HepG2 (cell line): Measurements from ENCODE around the gene ZBTB7A. TPM values are rescaled to one million over a fixed set of nuclear protein-coding genes. Genes with fewer than 3 reads are reported as not detected.

Source experiments
- ATF7-NPFF ChIP-seq: sonication (generic); formaldehyde crosslinking; IDR thresholded peaks from 2 replicates; pipeline ENCODE4 v1.8.1; 2023; ENCODE audit warnings: mild to moderate bottlenecking, low read depth, missing genetic modification reagents, moderate library complexity
- DNMT1 ChIP-seq: sonication (generic); formaldehyde crosslinking; IDR thresholded peaks from 2 replicates; pipeline ENCODE4 v1.5.1; 2020; ENCODE audit warnings: mild to moderate bottlenecking, missing genetic modification reagents
- FIP1L1 ChIP-seq: fragments of 200-400 bp; formaldehyde crosslinking; IDR thresholded peaks from 2 replicates; pipeline ENCODE4 v1.6.1; 2018; ENCODE audit warnings: low read depth, mild to moderate bottlenecking, low read length, moderate library complexity, borderline replicate concordance; ENCODE audit not compliant: insufficient read depth
- FOXO4 ChIP-seq: sonication (generic); formaldehyde crosslinking; conservative IDR thresholded peaks from 2 replicates; pipeline ENCODE4 v1.8.1; 2023; ENCODE audit warnings: missing genetic modification reagents
- GZF1 ChIP-seq: sonication (generic); formaldehyde crosslinking; IDR thresholded peaks from 2 replicates; pipeline ENCODE4 v1.5.1; 2020; ENCODE audit warnings: mild to moderate bottlenecking, missing genetic modification reagents
- HNRNPK ChIP-seq: fragments of 200-400 bp; formaldehyde crosslinking; IDR thresholded peaks from 2 replicates; pipeline ENCODE4 v1.6.1; 2018; ENCODE audit warnings: low read length, low read depth, moderate library complexity, mild to moderate bottlenecking; ENCODE audit not compliant: poor library complexity, severe bottlenecking
- KLF11 ChIP-seq: IDR thresholded peaks from 2 replicates; pipeline ENCODE4 v1.6.1; 2016; ENCODE audit warnings: missing compliant biosample characterization
- MED1 ChIP-seq: sonication (generic); formaldehyde crosslinking; IDR thresholded peaks from 2 replicates; pipeline ENCODE4 v1.4.0; 2020; ENCODE audit warnings: missing genetic modification reagents
- TEAD2 ChIP-seq: sonication (generic); formaldehyde crosslinking; IDR thresholded peaks from 2 replicates; pipeline ENCODE4 v1.9.0; 2021; ENCODE audit warnings: missing genetic modification reagents
- ZBTB40 ChIP-seq, 2 experiments: fragments of 450-650 bp in 1 of 2; sonication (generic) in 1 of 2; formaldehyde crosslinking in 1 of 2; IDR thresholded peaks; 2 replicates each; pipeline versions ENCODE4 v1.6.1 to v1.8.0; 2016 to 2022; ENCODE audit warnings: antibody characterized with exemption in 1 of 2, mild to moderate bottlenecking in 1 of 2, missing genetic modification reagents in 1 of 2
- ZMYM2 ChIP-seq: sonication (generic); formaldehyde crosslinking; IDR thresholded peaks from 2 replicates; pipeline ENCODE4 v1.8.0; 2022; ENCODE audit warnings: mild to moderate bottlenecking, missing genetic modification reagents
- ZNF17 ChIP-seq: sonication (generic); formaldehyde crosslinking; IDR thresholded peaks from 2 replicates; pipeline ENCODE4 v1.5.0; 2020; ENCODE audit warnings: mild to moderate bottlenecking, missing genetic modification reagents
- ZNF414 ChIP-seq: sonication (generic); formaldehyde crosslinking; IDR thresholded peaks from 2 replicates; pipeline ENCODE4 v1.5.0; 2020; ENCODE audit warnings: missing genetic modification reagents
- ZNF768 ChIP-seq: sonication (generic); formaldehyde crosslinking; IDR thresholded peaks from 2 replicates; pipeline ENCODE4 v1.4.0; 2020; ENCODE audit warnings: missing genetic modification reagents
- ZNF772 ChIP-seq: sonication (generic); formaldehyde crosslinking; IDR thresholded peaks from 2 replicates; pipeline ENCODE4 v1.5.0; 2020; ENCODE audit warnings: mild to moderate bottlenecking, missing genetic modification reagents
- ZSCAN21 ChIP-seq: sonication (generic); formaldehyde crosslinking; IDR thresholded peaks from 2 replicates; pipeline ENCODE4 v1.8.0; 2022; ENCODE audit warnings: mild to moderate bottlenecking, missing genetic modification reagents, moderate library complexity, borderline replicate concordance
- polyA plus RNA-seq, 8 experiments: library from polyadenylated mRNA; depleted of rRNA in 3 of 8; stranded (reverse) in 7 of 8; unstranded in 1 of 8; fragments of >200 nt; fragmentation: Illumina TruSeq in 4 of 8; extraction: Trizol in 4 of 8; gene quantifications; 2 replicates each; pipeline versions ENCODE4 v1.2.1 to v1.2.3, GENCODE V29; 2011 to 2016; ENCODE audit warnings: low read depth in 4 of 8, missing spikeins in 1 of 8, mixed read lengths in 1 of 8; ENCODE audit not compliant: insufficient read depth in 1 of 8
- total RNA-seq, 5 experiments: library from RNA; depleted of rRNA; stranded (reverse); fragments of >200 nt; fragmentation: Illumina TruSeq; extraction: Trizol; gene quantifications; 2 replicates each; pipeline ENCODE4 v1.2.3, GENCODE V29; 2016; ENCODE audit warnings: low read depth in 1 of 5
- TF ChIP-seq, protein P1 (sequence below): sonication (generic); formaldehyde crosslinking; IDR thresholded peaks from 2 replicates; pipeline ENCODE4 v1.4.0; 2020; ENCODE audit warnings: missing genetic modification reagents

The ZBTB7A gene
- total and polyA plus RNA-seq, 2 of the 13 experiments (the other 11 are each of a cell fraction or from before 2014, with no cell fraction given), result 3.6 to 4.0 TPM

GRCh38 chr19:4007021-4007835, 59.5 kb downstream of the ZBTB7A start, which contains the start of gene PIAS4 (continued):
- TF ChIP-seq ZBTB40 (IDR thresholded peaks at IDR 0.05) (no peak), ZBTB40 (CRISPR knock-in tag; IDR thresholded peaks at IDR 0.05) (peak; percentile 67; the same call in 1 of the 2 replicates), DNMT1 (0 out of 2 replicates have a peak, but pooled peaks have one; percentile 40), KLF11 (no peak), GZF1 (no peak), ZNF414 (CRISPR knock-in tag) (no peak), FIP1L1 (no peak), HNRNPK (peak; percentile 45), TEAD2 (CRISPR knock-in tag) (no peak), FOXO4 (CRISPR knock-in tag) (no peak), ZNF772 (CRISPR knock-in tag) (peak; percentile 89), ZMYM2 (CRISPR knock-in tag) (no peak), ATF7-NPFF (CRISPR knock-in tag) (no peak; the same call in 1 of the 2 replicates), ZNF17 (no peak), ZNF768 (peak; percentile 53), ZSCAN21 (CRISPR knock-in tag) (peak; percentile 78), MED1 (CRISPR knock-in tag) (no peak)
- TF ChIP-seq, protein P1, sequence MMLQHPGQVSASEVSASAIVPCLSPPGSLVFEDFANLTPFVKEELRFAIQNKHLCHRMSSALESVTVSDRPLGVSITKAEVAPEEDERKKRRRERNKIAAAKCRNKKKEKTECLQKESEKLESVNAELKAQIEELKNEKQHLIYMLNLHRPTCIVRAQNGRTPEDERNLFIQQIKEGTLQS (CRISPR knock-in tag), result no peak
